HUES48 (cell line): Measurements from ENCODE around the gene SMC4.

Experiments used
- H3K27ac ChIP-seq: one replicate; pipeline ENCODE4 v1.7.0; 2013; ENCODE audit warnings: low read depth, low read length, inconsistent platforms
- H3K27me3 ChIP-seq: 2 replicates; pipeline ENCODE4 v1.6.1; 2013; ENCODE audit warnings: mild to moderate bottlenecking, low read length; ENCODE audit not compliant: control insufficient read depth, insufficient read depth
- H3K36me3 ChIP-seq: 2 replicates; pipeline ENCODE4 v1.6.1; 2013; ENCODE audit warnings: low read length; ENCODE audit not compliant: control insufficient read depth, insufficient read depth
- H3K4me1 ChIP-seq: 2 replicates; pipeline ENCODE4 v1.6.1; 2013; ENCODE audit warnings: mild to moderate bottlenecking, low read length; ENCODE audit not compliant: control insufficient read depth, insufficient read depth
- H3K4me3 ChIP-seq: 2 replicates; pipeline ENCODE4 v1.5.1; 2013; ENCODE audit warnings: mild to moderate bottlenecking, low read depth, low read length
- H3K9ac ChIP-seq: 2 replicates; pipeline ENCODE4 v1.6.1; 2013; ENCODE audit warnings: mild to moderate bottlenecking, low read depth, low read length, moderate library complexity
- H3K9me3 ChIP-seq: 2 replicates; pipeline ENCODE4 v1.6.1; 2013; ENCODE audit warnings: low read length; ENCODE audit not compliant: control insufficient read depth, insufficient read depth

The SMC4 gene

GRCh38 chr3:160478338-160478737 is 78.9 kb downstream of the SMC4 start:
- no peak overlapping the region for H3K9ac ChIP-seq
- H3K36me3 ChIP-seq, result no peaks in the 10 kb centered on the region
- no peak overlapping the region for H3K4me3 ChIP-seq
- no peak overlapping the region for H3K27ac ChIP-seq
- H3K4me1 ChIP-seq, result no peaks in the 10 kb centered on the region
- H3K27me3 ChIP-seq, result no peaks in the 10 kb centered on the region
- H3K9me3 ChIP-seq, result no peaks in the 10 kb centered on the region

DNA sequence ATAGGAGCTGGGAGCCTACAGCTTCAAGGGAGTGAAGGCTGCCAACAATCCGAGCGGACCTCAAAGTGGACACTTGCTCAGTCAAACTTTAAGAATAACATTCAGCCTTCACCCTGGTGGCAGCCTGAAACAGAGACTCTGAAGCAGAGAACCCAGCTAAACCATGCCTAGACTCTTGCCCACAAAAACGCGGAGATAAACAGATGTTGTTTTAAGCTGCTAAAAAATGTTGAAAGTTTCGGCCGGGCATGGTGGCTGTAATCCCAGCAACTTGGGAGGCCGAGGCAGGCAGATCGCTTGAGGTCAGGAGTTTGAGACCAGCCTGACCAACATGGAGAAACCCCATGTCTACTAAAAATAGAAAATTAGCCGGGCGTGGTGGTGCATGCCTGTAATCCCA is 79.9 kb downstream of the SMC4 start:
- Histone ChIP-seq H3K27ac (no peak overlapping the region), H3K36me3 (no peaks in the 10 kb centered on the region), H3K4me3 (no peak overlapping the region), H3K4me1 (no peaks in the 10 kb centered on the region), H3K9me3 (no peaks in the 10 kb centered on the region), H3K9ac (no peak overlapping the region), H3K27me3 (no peaks in the 10 kb centered on the region)

GRCh38 chr3:160480931-160481330 is 81.5 kb downstream of the SMC4 start:
- no peak overlapping the region for H3K27ac ChIP-seq
- H3K4me1 ChIP-seq, result no peaks in the 10 kb centered on the region
- no peaks in the 10 kb centered on the region for H3K9me3 ChIP-seq
- H3K27me3 ChIP-seq, result no peaks in the 10 kb centered on the region
- no peaks in the 10 kb centered on the region for H3K36me3 ChIP-seq
- no peak overlapping the region for H3K4me3 ChIP-seq
- no peak overlapping the region for H3K9ac ChIP-seq

DNA sequence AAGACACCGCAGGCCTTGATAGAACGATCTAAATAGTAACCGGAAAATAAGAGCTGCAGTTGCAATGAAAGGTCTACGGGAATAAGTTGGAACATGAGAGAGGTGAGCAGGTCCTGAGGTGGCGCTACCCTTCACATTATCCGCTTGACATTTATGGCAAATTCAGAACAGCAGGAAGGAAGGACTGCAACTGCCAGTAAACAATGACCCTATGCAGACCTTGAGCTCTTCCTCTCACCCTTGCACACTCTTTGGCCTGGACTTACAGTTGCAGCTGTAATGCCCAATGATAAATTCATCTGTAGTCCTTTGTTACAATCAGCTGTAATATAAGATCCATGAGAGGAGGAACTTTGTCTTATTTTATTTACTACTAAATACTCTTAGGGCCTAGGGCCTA is 82.4 kb downstream of the SMC4 start:
- Histone ChIP-seq H3K4me3 (no peak overlapping the region), H3K9ac (no peak overlapping the region), H3K27me3 (no peaks in the 10 kb centered on the region), H3K9me3 (no peaks in the 10 kb centered on the region), H3K36me3 (no peaks in the 10 kb centered on the region), H3K27ac (no peak overlapping the region), H3K4me1 (no peaks in the 10 kb centered on the region)

GRCh38 chr3:160482796-160483195 is 83.3 kb downstream of the SMC4 start:
- no peaks in the 10 kb centered on the region for H3K27me3 ChIP-seq
- no peak overlapping the region for H3K9ac ChIP-seq
- no peaks in the 10 kb centered on the region for H3K4me1 ChIP-seq
- no peaks in the 10 kb centered on the region for H3K36me3 ChIP-seq
- H3K27ac ChIP-seq, result no peak overlapping the region
- no peaks in the 10 kb centered on the region for H3K9me3 ChIP-seq
- no peak overlapping the region for H3K4me3 ChIP-seq
